Activated T-helper 17 cell treated with anti-CD3 and anti-CD28 coated beads, Interleukin-2, amount 50 U/mL, for 72 hours (primary cell): ENCODE results near the gene CRYGC. TPM values are rescaled to one million over a fixed set of nuclear protein-coding genes. Genes with fewer than 3 reads are reported as not detected.
A peak's percentile ranks its signal among the peaks of the same experiment; 100 is the strongest.

ENCODE experiments used
- ATAC-seq: fragments of 150-1000 bp; cut with Tn5 transposase; replicated peaks from 2 replicates; pipeline ENCODE4 v1.10.0; 2021; ENCODE audit warnings: mild to moderate bottlenecking, moderate library complexity
- H3K27ac Mint-ChIP-seq: one replicate; pipeline ENCODE4 v1.8.0; 2022; ENCODE audit warnings: mixed read lengths
- H3K27me3 Mint-ChIP-seq: one replicate; pipeline ENCODE4 v1.8.0; 2022; ENCODE audit warnings: mixed read lengths
- H3K36me3 Mint-ChIP-seq: one replicate; pipeline ENCODE4 v1.8.0; 2022; ENCODE audit warnings: low read depth, mild to moderate bottlenecking, mixed read lengths
- H3K4me1 Mint-ChIP-seq: one replicate; pipeline ENCODE4 v1.8.0; 2022; ENCODE audit warnings: mixed read lengths
- H3K4me3 Mint-ChIP-seq: one replicate; pipeline ENCODE4 v1.8.0; 2022; ENCODE audit warnings: mild to moderate bottlenecking, mixed read lengths
- H3K9me3 Mint-ChIP-seq: one replicate; pipeline ENCODE4 v1.8.0; 2022; ENCODE audit warnings: mixed read lengths
- total RNA-seq, 2 donors: library from RNA; stranded (reverse); gene quantifications; one replicate each; pipeline ENCODE4 v1.2.3, GENCODE V29; 2022

Gene CRYGC, protein sequence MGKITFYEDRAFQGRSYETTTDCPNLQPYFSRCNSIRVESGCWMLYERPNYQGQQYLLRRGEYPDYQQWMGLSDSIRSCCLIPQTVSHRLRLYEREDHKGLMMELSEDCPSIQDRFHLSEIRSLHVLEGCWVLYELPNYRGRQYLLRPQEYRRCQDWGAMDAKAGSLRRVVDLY
- not detected for total RNA-seq

GRCh38 chr2:208129744-208130711 is at the start of gene CRYGC:
Gene CRYGC, minus strand, starts transcription at chr2:208129828. Its CDS starts 36 bp downstream, at chr2:208129792.
- no peak for ATAC-seq
- H3K27ac Mint-ChIP-seq, result no peak within 1 kb of the TSS
- H3K9me3 Mint-ChIP-seq, result no peaks in the 10 kb centered on the region
- H3K4me3 Mint-ChIP-seq, result no peak within 1 kb of the TSS
- peaks cover 16% of the 10 kb centered on the region for H3K27me3 Mint-ChIP-seq
- H3K4me1 Mint-ChIP-seq, result no peaks in the 10 kb centered on the region
- no peaks in the 10 kb centered on the region for H3K36me3 Mint-ChIP-seq

DNA sequence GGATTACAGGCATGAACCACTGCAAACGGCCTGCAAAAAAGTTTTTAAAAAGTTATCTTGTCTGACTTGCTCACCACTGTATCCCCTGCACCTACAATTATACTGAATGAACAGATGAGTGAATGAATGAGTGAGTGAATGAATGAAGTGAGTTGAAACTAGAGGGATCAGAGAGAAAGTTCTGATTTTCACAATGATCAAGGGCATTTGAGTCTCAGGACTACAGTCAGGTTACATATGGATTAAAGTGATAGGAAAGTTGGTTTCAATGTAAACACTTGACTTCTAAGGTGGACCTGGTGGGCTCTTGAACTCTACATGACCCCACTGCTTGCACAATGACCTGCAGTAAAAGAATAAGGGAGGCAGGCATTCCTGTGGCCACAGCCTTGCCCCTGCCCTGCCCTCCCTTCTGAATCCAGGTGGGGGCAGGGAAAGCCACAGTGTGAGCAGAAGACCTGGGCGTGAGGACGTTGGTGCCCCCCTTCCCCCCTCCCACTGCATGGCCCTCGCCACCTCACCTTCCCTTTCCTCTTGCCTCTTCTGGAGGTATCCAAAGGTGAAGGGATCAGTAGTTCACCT is 49.5 kb upstream of the CRYGC start:
- no peak overlapping the region for H3K27ac Mint-ChIP-seq
- H3K27me3 Mint-ChIP-seq, result peaks cover 8% of the 10 kb centered on the region
- ATAC-seq, result no peak
- H3K4me3 Mint-ChIP-seq, result no peak overlapping the region
- H3K36me3 Mint-ChIP-seq, result no peaks in the 10 kb centered on the region
- H3K9me3 Mint-ChIP-seq, result no peaks in the 10 kb centered on the region
- no peaks in the 10 kb centered on the region for H3K4me1 Mint-ChIP-seq

- no peak for ATAC-seq
- Mint-ChIP-seq H3K9me3 (no peaks in the 10 kb centered on the region), H3K27me3 (peaks cover 16% of the 10 kb centered on the region), H3K27ac (no peak overlapping the region), H3K36me3 (no peaks in the 10 kb centered on the region), H3K4me3 (no peak overlapping the region), H3K4me1 (no peaks in the 10 kb centered on the region)
Measured at GRCh38 chr2:208175840-208176153, 46.2 kb upstream of the CRYGC start.

DNA sequence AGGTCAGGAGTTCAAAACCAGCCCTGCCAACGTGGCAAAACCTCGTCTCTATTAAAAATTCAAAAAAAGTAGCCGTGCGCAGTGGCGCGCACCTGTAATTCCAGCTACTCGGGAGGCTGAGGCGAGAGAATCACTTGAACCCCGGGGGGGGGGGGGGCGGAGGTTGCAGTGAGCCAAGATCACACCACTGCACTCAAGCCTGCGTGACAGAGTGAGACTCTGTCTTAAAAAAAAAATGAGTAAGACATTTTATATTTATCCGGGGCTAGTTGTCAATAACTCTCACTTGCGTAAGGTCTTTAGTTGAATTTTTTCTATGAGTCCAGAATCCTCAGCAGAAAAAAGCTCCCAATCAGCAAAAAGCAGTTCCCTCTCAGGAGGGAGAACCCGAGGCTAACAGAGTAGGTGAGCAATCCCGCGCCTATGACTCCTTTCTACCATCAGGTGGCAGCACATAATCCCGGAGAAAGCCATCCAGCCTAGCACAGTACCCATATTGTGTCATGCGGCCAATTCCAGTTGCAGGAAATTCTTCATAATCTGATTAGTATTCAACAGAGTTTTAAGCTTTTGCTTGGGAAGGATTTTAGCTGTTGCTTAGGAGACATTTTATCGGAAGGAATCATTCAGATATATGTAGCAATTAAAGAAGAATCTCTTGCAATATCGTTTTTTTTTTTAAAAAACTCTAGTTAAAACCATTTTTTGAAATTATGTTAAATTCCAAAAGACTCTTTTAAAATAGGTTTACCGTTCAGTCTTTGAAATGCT is 45.6 kb upstream of the CRYGC start:
- no peak overlapping the region for H3K4me3 Mint-ChIP-seq
- no peaks in the 10 kb centered on the region for H3K9me3 Mint-ChIP-seq
- peak; percentile 97 for ATAC-seq
- peaks cover 17% of the 10 kb centered on the region for H3K27me3 Mint-ChIP-seq
- H3K4me1 Mint-ChIP-seq, result no peaks in the 10 kb centered on the region
- H3K36me3 Mint-ChIP-seq, result no peaks in the 10 kb centered on the region
- no peak overlapping the region for H3K27ac Mint-ChIP-seq

GRCh38 chr2:208174144-208174543 is 44.5 kb upstream of the CRYGC start:
- Mint-ChIP-seq H3K36me3 (no peaks in the 10 kb centered on the region), H3K4me3 (no peak overlapping the region), H3K27ac (no peak overlapping the region), H3K9me3 (no peaks in the 10 kb centered on the region), H3K27me3 (peaks cover 22% of the 10 kb centered on the region), H3K4me1 (no peaks in the 10 kb centered on the region)
- ATAC-seq, result no peak

GRCh38 chr2:208172125-208172524 is 42.5 kb upstream of the CRYGC start:
- no peak for ATAC-seq
- no peak overlapping the region for H3K27ac Mint-ChIP-seq
- H3K9me3 Mint-ChIP-seq, result no peaks in the 10 kb centered on the region
- peaks cover 26% of the 10 kb centered on the region for H3K27me3 Mint-ChIP-seq
- no peak overlapping the region for H3K4me3 Mint-ChIP-seq
- H3K4me1 Mint-ChIP-seq, result no peaks in the 10 kb centered on the region
- no peaks in the 10 kb centered on the region for H3K36me3 Mint-ChIP-seq

DNA sequence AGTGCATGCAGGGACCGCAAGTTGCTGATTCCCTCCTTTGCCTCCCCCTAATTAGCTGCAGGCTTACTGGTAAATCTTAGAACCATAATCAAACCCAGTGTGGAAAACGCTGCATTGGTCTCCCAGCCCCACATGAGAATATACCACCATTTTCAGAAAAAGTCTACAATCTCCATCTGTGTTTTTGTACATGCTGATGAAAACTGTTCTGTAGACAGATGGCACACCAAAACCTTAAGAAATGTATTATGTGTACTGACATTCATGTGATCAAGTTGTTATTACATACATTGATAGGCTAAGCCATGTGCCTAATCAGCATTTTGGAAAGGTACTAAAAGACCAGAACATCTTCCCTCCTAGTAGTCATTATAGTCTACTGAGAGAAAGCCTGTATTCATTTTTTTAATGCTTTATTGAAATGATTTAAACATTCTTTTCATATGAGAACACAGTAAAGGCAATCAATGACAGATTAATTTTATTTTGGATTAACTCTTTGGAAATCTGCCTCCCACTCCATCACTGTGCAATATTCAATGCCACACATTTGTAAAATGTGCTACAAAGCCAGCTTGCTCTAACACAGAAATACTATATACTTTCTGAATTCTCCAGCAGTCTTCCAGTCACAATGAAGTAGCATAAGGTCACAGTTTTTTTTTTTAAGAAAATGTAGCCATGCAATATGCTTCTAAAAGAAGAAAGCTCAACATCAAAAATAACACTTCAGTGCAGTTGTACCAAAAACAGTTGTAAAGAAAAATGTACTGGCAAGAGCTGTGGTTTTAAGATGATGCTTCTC is 35.5 kb upstream of the CRYGC start:
- Mint-ChIP-seq H3K27ac (no peak overlapping the region), H3K36me3 (no peaks in the 10 kb centered on the region), H3K4me3 (no peak overlapping the region), H3K9me3 (no peaks in the 10 kb centered on the region), H3K27me3 (peaks cover 20% of the 10 kb centered on the region), H3K4me1 (no peaks in the 10 kb centered on the region)
- ATAC-seq, result no peak

DNA sequence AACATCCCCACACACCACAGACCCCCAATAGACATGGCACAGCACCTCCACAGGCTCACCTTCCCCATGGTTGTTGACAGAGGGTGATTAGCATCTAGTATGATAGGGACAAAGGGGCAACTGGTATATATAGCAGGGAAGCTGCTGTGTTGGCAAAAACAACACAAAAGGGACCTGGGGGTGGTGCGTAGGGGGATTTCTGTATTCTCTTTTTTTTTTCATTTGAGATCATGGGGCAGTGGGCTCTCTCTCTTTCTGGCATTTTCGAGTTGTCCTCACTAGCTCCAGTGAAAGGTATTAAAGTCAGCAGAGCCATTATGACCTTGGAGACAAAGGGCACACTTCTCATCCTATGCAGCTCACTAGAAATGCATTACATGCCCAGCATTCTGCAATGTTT is 33.9 kb upstream of the CRYGC start, which contains the start of gene CRYGA:
CRYGA (minus strand) TSS at position 101 of the 400 bp plus-strand sequence; CDS start at position 68, 33 bp downstream.
- no peak within 1 kb of the TSS for H3K4me3 Mint-ChIP-seq
- no peak within 1 kb of the TSS for H3K27ac Mint-ChIP-seq
- no peaks in the 10 kb centered on the region for H3K36me3 Mint-ChIP-seq
- no peak for ATAC-seq
- H3K4me1 Mint-ChIP-seq, result no peaks in the 10 kb centered on the region
- peaks cover 13% of the 10 kb centered on the region for H3K27me3 Mint-ChIP-seq
- H3K9me3 Mint-ChIP-seq, result no peaks in the 10 kb centered on the region

- Mint-ChIP-seq H3K27ac (no peak overlapping the region), H3K27me3 (peaks cover 4% of the 10 kb centered on the region), H3K9me3 (no peaks in the 10 kb centered on the region), H3K36me3 (no peaks in the 10 kb centered on the region), H3K4me1 (no peaks in the 10 kb centered on the region), H3K4me3 (no peak overlapping the region)
- no peak for ATAC-seq
Measured at GRCh38 chr2:208156439-208156838, 26.8 kb upstream of the CRYGC start.

GRCh38 chr2:208153156-208153555 is 23.5 kb upstream of the CRYGC start:
- H3K9me3 Mint-ChIP-seq, result peaks cover 4% of the 10 kb centered on the region
- ATAC-seq, result no peak
- H3K27me3 Mint-ChIP-seq, result no peaks in the 10 kb centered on the region
- H3K27ac Mint-ChIP-seq, result no peak overlapping the region
- H3K36me3 Mint-ChIP-seq, result no peaks in the 10 kb centered on the region
- no peak overlapping the region for H3K4me3 Mint-ChIP-seq
- no peaks in the 10 kb centered on the region for H3K4me1 Mint-ChIP-seq

- peaks cover 4% of the 10 kb centered on the region for H3K27me3 Mint-ChIP-seq
- no peak for ATAC-seq
- H3K4me3 Mint-ChIP-seq, result no peak overlapping the region
Measured at GRCh38 chr2:208150956-208151355, 21.3 kb upstream of the CRYGC start.

DNA sequence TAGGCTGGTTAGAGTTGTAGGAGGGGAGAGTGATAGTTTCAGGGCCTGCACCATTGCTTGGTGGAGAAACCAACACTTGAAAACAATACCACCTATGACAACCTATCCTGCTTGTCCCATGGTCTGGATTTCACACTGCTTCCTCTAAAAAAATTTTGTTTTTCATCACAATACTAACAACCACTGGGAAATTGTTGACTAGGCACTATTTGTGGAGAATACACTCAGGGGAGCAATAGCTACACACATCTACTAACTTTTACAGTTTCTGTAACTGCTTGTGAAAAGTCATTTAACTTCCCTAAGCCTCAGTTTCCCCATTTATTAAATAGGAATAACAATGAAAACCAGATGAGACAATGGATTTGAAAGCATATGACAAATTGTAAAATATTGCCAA is 20.5 kb upstream of the CRYGC start:
- ATAC-seq, result no peak
- Mint-ChIP-seq H3K27ac (no peak overlapping the region), H3K4me3 (no peak overlapping the region), H3K36me3 (no peaks in the 10 kb centered on the region), H3K9me3 (peaks cover 4% of the 10 kb centered on the region), H3K27me3 (peaks cover 4% of the 10 kb centered on the region), H3K4me1 (no peaks in the 10 kb centered on the region)

More at GRCh38 chr2:208150956-208151355, 21.3 kb upstream of the CRYGC start:
- H3K36me3 Mint-ChIP-seq, result no peaks in the 10 kb centered on the region
- H3K4me1 Mint-ChIP-seq, result no peaks in the 10 kb centered on the region
- no peak overlapping the region for H3K27ac Mint-ChIP-seq
- peaks cover 4% of the 10 kb centered on the region for H3K9me3 Mint-ChIP-seq

DNA sequence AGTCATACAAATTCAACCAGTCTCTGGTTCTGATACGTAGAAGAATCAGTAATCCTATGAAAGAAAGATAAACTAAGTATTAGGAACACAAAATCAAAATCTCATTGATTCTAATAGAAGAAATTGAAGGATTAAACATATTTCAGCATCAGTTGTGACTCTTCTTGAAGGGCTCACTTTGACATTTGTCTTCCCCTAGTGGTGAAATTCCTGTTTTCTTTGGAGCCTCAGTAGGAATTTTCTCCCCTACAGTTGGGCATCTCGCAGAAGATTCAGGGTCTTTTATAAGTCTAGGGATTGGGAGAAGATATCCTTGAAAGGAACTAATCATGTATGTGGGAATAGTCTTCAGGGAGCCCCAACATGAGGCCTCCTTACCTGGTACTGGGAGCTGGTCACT is 19.2 kb upstream of the CRYGC start:
- Mint-ChIP-seq H3K27ac (no peak overlapping the region), H3K9me3 (peaks cover 4% of the 10 kb centered on the region), H3K4me1 (no peaks in the 10 kb centered on the region), H3K4me3 (no peak overlapping the region), H3K27me3 (peaks cover 4% of the 10 kb centered on the region), H3K36me3 (no peaks in the 10 kb centered on the region)
- ATAC-seq, result no peak

- H3K4me3 Mint-ChIP-seq, result no peak overlapping the region
- no peak for ATAC-seq
- no peaks in the 10 kb centered on the region for H3K36me3 Mint-ChIP-seq
- H3K27me3 Mint-ChIP-seq, result peaks cover 4% of the 10 kb centered on the region
- no peaks in the 10 kb centered on the region for H3K4me1 Mint-ChIP-seq
- H3K27ac Mint-ChIP-seq, result no peak overlapping the region
- peaks cover 4% of the 10 kb centered on the region for H3K9me3 Mint-ChIP-seq
Measured at GRCh38 chr2:208147759-208148158, 18.1 kb upstream of the CRYGC start.
